ENCODE data around the gene ITPR2. TPM values are rescaled to one million over a fixed set of nuclear protein-coding genes. Genes with fewer than 3 reads are reported as not detected.
"Not testable (repeated sequence)": the region's sequence is repeated elsewhere in the genome, so short reads cannot be mapped to it uniquely, and the experiment has no call there.

Gene ITPR2
- total RNA-seq, 1 donor from 2014 or later, result 35.1 TPM

- peak; percentile 79 for ATAC-seq
These were observed 46.0 kb downstream of the ITPR2 start for GRCh38 chr12:26786865-26787514.

DNA sequence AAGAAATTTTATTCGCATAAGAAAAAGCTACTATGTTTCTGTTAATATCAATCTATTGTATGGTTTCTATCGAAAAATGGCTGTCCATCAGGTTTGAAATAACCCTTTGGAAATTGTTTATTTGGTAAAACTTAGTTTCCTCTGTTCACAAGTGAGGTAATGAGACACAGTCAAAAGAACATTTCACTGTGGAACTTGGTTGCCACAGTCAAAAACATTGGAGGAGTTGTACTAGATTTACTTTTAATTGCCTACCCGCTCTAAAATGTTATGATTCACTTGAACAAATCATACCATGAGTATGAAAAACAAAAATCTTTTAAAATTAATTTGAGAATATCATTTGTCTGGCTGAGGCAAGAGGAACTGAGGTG is 46.5 kb downstream of the ITPR2 start:
- no peak for ATAC-seq

DNA sequence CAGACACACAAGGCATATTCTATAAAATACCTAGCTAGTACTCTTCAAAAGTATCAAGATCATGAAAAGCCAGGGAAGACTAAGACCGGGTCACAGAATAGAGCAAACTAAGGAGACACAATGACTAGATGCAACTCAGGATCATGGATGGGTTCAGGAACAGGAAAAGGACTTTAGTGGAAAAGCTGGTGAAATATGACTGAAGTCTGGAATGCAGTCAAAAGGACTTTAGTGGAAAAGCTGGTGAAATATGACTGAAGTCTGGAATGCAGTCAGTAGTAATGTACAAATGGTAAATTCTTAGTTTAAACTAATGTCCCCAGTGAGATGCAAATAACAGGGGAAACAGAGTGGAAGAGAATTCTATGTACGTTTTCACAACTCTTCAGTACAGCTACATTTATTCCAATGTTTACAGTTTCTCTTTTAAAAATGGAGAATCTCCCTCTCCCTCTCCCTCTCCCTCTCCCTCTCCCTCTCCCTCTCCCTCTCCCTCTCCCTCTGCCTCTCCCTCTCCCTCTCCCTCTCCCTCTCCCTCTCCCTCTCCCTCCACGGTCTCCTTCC is 49.1 kb downstream of the ITPR2 start:
- not testable (repeated sequence) for ATAC-seq

DNA sequence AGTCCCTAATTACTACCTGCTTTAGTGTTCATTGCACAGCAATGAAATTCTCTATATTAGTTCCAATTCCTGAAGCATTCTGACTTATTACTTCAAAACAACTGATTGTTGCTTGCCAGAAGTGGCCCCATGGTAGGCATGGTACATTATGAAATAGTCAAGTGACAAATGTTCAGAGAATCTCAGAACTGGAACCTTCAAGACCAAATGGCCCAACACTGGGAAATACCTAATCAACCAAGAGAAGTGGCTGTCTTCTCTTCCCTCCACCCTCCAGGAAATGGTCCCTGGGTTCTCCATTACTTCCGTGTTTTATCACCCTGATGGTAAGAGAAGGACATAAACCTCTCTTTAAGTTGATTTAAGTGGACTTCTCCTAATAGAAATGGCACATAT is 49.9 kb downstream of the ITPR2 start:
- no peak for ATAC-seq

GRCh38 chr12:26782372-26783130 is 50.4 kb downstream of the ITPR2 start:
- peak; percentile 83 for ATAC-seq

GRCh38 chr12:26780656-26781055 is 52.3 kb downstream of the ITPR2 start:
- not testable (repeated sequence) for ATAC-seq

DNA sequence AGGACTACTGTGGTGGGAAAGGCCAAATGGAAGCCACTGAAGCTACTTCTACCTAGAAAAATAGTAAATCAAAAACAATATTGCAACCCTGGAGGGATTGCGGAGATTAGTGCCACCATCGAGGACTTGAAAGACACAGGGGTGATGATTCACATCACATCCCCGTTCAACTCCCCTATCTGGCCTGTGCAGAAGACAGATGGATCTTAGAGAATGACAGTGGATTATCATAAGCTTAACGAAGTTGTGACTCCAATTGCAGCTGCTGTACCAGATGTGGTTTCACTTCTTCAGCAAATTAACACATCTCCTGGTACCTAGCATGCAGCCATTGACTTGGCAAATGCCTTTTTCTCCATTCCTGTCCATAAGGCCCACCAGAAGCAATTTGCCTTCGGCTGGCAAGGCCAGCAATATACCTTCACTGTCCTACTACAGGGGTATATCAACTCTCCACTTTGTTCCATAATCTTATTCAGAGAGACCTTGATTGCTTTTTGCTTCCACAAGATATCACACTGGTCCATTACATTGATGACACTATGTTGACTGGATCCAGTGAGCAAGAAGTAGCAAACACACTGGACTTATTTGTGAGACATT is 54.7 kb downstream of the ITPR2 start:
- ATAC-seq, result not testable (repeated sequence)

GRCh38 chr12:26777236-26777635 is 55.8 kb downstream of the ITPR2 start:
- ATAC-seq, result no peak

- ATAC-seq, result not testable (repeated sequence)
These were observed 57.0 kb downstream of the ITPR2 start for GRCh38 chr12:26775991-26776390.

GRCh38 chr12:26773313-26774104 is 59.5 kb downstream of the ITPR2 start:
- ATAC-seq, result no peak

DNA sequence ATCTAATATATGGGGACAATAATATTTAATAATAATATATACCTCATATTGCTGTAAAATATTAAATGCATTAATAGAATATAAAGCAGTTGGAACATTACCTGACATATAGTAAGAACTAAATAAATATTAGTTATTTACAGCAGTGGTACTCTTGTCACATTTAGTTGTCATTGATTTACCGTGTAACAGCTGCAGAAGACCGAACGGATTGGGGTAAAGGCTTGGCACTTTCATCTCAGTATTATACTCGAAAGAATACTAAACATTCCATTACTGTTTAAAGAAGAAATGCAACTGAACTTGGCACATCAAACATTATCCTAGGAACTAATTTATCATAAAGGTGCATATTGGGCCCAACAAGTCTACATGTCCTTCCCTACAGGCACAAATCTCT is 61.1 kb downstream of the ITPR2 start:
- ATAC-seq, result no peak

DNA sequence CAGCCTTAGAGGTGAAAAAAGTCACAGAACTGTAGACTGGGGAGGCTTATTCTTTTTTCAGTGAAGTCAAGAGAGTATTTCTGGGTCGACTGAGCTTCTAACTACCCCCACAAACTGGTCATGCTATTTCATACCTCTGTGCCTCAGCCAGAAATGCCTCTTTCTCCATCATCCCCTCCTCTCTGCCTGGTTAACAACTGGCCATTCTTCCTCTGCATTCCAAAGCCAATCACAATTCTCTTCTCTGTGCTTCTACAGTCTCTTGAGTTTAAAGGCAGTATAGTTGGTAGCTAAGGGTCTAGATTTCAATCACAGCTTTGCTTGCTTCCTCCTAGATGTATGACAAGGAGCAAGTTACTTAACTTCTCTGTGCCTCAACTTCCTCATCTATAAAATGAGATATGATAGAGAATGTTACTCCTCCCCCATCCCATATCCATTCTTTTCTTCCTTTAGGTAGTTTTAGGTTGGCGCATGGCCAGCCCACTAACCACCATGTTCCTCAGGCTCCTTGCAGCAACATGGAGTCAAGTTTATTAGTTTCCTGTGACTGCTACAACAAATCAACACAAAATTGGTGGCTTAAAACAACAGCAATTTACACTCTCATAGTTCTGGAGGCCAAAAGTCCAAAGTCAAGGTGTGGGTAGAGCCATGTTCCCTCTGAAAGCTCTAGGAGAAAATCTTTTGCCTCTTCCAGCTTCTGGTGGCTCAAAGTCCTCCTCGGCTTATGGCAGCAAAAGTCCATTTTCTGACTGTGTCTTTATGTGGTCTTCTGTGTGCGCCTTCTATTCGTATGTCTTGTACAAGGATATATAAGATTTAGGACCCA is 62.5 kb downstream of the ITPR2 start:
- ATAC-seq, result no peak

- ATAC-seq, result no peak
These were observed 63.4 kb downstream of the ITPR2 start for GRCh38 chr12:26769611-26770010.

- ATAC-seq, result no peak
These were observed 64.1 kb downstream of the ITPR2 start for GRCh38 chr12:26768611-26769603.

GRCh38 chr12:26767865-26768264 is 65.1 kb downstream of the ITPR2 start:
- ATAC-seq, result no peak

- ATAC-seq, result no peak
These were observed 65.9 kb downstream of the ITPR2 start for GRCh38 chr12:26767116-26767515.

GRCh38 chr12:26762186-26762585 is 70.8 kb downstream of the ITPR2 start:
- ATAC-seq, result no peak

GRCh38 chr12:26761775-26762174 is 71.2 kb downstream of the ITPR2 start:
- ATAC-seq, result no peak

- ATAC-seq, result no peak
These were observed 72.2 kb downstream of the ITPR2 start for GRCh38 chr12:26760657-26761293.

DNA sequence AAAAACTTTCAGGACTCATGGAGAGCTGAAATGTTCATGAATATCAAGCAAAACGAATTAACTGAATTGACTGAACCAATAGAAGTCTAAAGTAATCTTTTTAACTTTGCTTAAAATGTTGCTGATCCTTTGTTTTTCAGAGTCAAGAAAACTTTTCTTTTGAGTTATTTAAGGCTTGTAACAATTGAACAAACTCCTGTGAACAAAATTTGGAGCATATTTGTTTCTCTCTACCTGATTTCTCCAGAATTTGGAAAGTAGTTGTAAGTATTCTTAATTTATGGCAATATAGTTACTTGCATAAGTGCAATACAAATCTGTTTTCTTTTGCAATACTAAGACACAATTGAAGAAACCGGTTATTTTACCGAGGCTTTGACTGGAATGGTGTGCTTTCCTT is 77.6 kb downstream of the ITPR2 start:
- not testable (repeated sequence) for ATAC-seq
